Erythroblast (primary cell): Measurements from ENCODE around the gene SLC44A3.

ENCODE experiments used
- GATA1 ChIP-seq: IDR thresholded peaks from 2 replicates; pipeline ENCODE4 v1.6.1; 2011; ENCODE audit warnings: low read depth, mild to moderate bottlenecking, control low read depth, low read length, moderate library complexity
- POLR2A ChIP-seq: IDR thresholded peaks from 2 replicates; pipeline ENCODE4 v1.6.1; 2011; ENCODE audit warnings: mild to moderate bottlenecking, low read length

GRCh38 chr1:94796266-94796665, 23.9 kb upstream of the SLC44A3 start:
- TF ChIP-seq POLR2A (no peak), GATA1 (no peak)
